HepG2 (cell line): ENCODE data around the gene MC1R. TPM values are rescaled to one million over a fixed set of nuclear protein-coding genes. Genes with fewer than 3 reads are reported as not detected.

Source experiments
- AFF4 ChIP-seq: sonication (generic); formaldehyde crosslinking; IDR thresholded peaks from 2 replicates; pipeline ENCODE4 v1.4.0; 2020; ENCODE audit warnings: missing genetic modification reagents
- FOSL2 ChIP-seq: sonication (generic); formaldehyde crosslinking; IDR thresholded peaks from 2 replicates; pipeline ENCODE4 v1.4.0; 2020; ENCODE audit warnings: missing genetic modification reagents
- HINFP ChIP-seq: sonication (generic); formaldehyde crosslinking; IDR thresholded peaks from 2 replicates; pipeline ENCODE4 v1.4.0; 2020; ENCODE audit warnings: low read depth, mild to moderate bottlenecking, missing genetic modification reagents
- MTA1 ChIP-seq: sonication (generic); formaldehyde crosslinking; IDR thresholded peaks from 2 replicates; pipeline ENCODE4 v1.4.0; 2020; ENCODE audit warnings: missing genetic modification reagents, mild to moderate bottlenecking, borderline replicate concordance
- RAD21 ChIP-seq: fragments of 450-650 bp; formaldehyde crosslinking; IDR thresholded peaks from 2 replicates; pipeline ENCODE4 v1.5.0; 2020; ENCODE audit warnings: mild to moderate bottlenecking
- SNAPC5 ChIP-seq: sonication (generic); formaldehyde crosslinking; IDR thresholded peaks from 2 replicates; pipeline ENCODE4 v1.8.1; 2023; ENCODE audit warnings: mild to moderate bottlenecking, missing genetic modification reagents, borderline replicate concordance
- TSC22D2 ChIP-seq: sonication (generic); formaldehyde crosslinking; IDR thresholded peaks from 2 replicates; pipeline ENCODE4 v1.5.1; 2020; ENCODE audit warnings: missing genetic modification reagents, mild to moderate bottlenecking, borderline replicate concordance
- ZBTB10 ChIP-seq: sonication (generic); formaldehyde crosslinking; IDR thresholded peaks from 2 replicates; pipeline ENCODE4 v1.4.0; 2020; ENCODE audit warnings: missing genetic modification reagents, borderline replicate concordance
- ZFP62 ChIP-seq: sonication (generic); formaldehyde crosslinking; IDR thresholded peaks from 2 replicates; pipeline ENCODE4 v1.4.0; 2020; ENCODE audit warnings: missing genetic modification reagents
- ZNF224 ChIP-seq: sonication (generic); formaldehyde crosslinking; IDR thresholded peaks from 2 replicates; pipeline ENCODE4 v1.5.0; 2020; ENCODE audit warnings: mild to moderate bottlenecking, missing genetic modification reagents
- ZNF251 ChIP-seq: sonication (generic); formaldehyde crosslinking; IDR thresholded peaks from 2 replicates; pipeline ENCODE4 v1.9.0; 2021; ENCODE audit warnings: mild to moderate bottlenecking, missing genetic modification reagents
- ZNF276 ChIP-seq: sonication (generic); formaldehyde crosslinking; IDR thresholded peaks from 2 replicates; pipeline ENCODE4 v1.4.0; 2020; ENCODE audit warnings: mild to moderate bottlenecking, low read depth, missing genetic modification reagents
- ZNF768 ChIP-seq: sonication (generic); formaldehyde crosslinking; IDR thresholded peaks from 2 replicates; pipeline ENCODE4 v1.4.0; 2020; ENCODE audit warnings: missing genetic modification reagents
- ZNF879 ChIP-seq: sonication (generic); formaldehyde crosslinking; IDR thresholded peaks from 2 replicates; pipeline ENCODE4 v1.8.1; 2023; ENCODE audit warnings: missing genetic modification reagents
- polyA plus RNA-seq, 8 experiments: library from polyadenylated mRNA; depleted of rRNA in 3 of 8; stranded (reverse) in 7 of 8; unstranded in 1 of 8; fragments of >200 nt; fragmentation: Illumina TruSeq in 4 of 8; extraction: Trizol in 4 of 8; gene quantifications; 2 replicates each; pipeline versions ENCODE4 v1.2.1 to v1.2.3, GENCODE V29; 2011 to 2016; ENCODE audit warnings: low read depth in 4 of 8, missing spikeins in 1 of 8, mixed read lengths in 1 of 8; ENCODE audit not compliant: insufficient read depth in 1 of 8
- total RNA-seq, 5 experiments: library from RNA; depleted of rRNA; stranded (reverse); fragments of >200 nt; fragmentation: Illumina TruSeq; extraction: Trizol; gene quantifications; 2 replicates each; pipeline ENCODE4 v1.2.3, GENCODE V29; 2016; ENCODE audit warnings: low read depth in 1 of 5

Gene MC1R
- total and polyA plus RNA-seq, 2 of the 13 experiments (the other 11 are each of a cell fraction or from before 2014, with no cell fraction given): 9.1 to 14.8 TPM

- TF ChIP-seq ZBTB10: no peak
- no peak for TF ChIP-seq RAD21 (CRISPR knock-in tag)
- 0 out of 2 replicates have a peak, but pooled peaks have one; percentile 53 for TF ChIP-seq HINFP (CRISPR knock-in tag)
- TF ChIP-seq ZFP62: no peak
- TF ChIP-seq ZNF251 (CRISPR knock-in tag): peak; percentile 23; the same call in 1 of the 2 replicates
- no peak for TF ChIP-seq ZNF768
- TF ChIP-seq ZNF879 (CRISPR knock-in tag): 0 out of 2 replicates have a peak, but pooled peaks have one; percentile 16
- TF ChIP-seq SNAPC5 (CRISPR knock-in tag): no peak
- TF ChIP-seq MTA1: 0 out of 2 replicates have a peak, but pooled peaks have one; percentile 22
- TF ChIP-seq FOSL2 (CRISPR knock-in tag): no peak
- no peak for TF ChIP-seq ZNF276
- TF ChIP-seq AFF4: no peak
- TF ChIP-seq ZNF224 (CRISPR knock-in tag): no peak
- 0 out of 2 replicates have a peak, but pooled peaks have one; percentile 20 for TF ChIP-seq TSC22D2
Observed at GRCh38 chr16:89921131-89921701, 2.6 kb downstream of the MC1R start (continued).
